IPS DF 6.9 (cell line): ENCODE results near the gene CACNA1I.

Source experiments
- DNase-seq: peaks from one replicate; pipeline ENCODE4 v3.0.0-alpha.2; 2013; ENCODE audit warnings: low read depth, low spot score
- H3K27ac ChIP-seq: one replicate; pipeline ENCODE4 v1.5.1; 2013; ENCODE audit warnings: low read length, control low read depth
- H3K27me3 ChIP-seq: 2 replicates; pipeline ENCODE4 v1.6.1; 2013; ENCODE audit warnings: mild to moderate bottlenecking, low read length; ENCODE audit not compliant: control insufficient read depth, insufficient read depth
- H3K36me3 ChIP-seq: 2 replicates; pipeline ENCODE4 v1.6.1; 2013; ENCODE audit warnings: low read length; ENCODE audit not compliant: control insufficient read depth, insufficient read depth
- H3K4me1 ChIP-seq: 2 replicates; pipeline ENCODE4 v1.6.1; 2013; ENCODE audit warnings: low read length; ENCODE audit not compliant: control insufficient read depth, insufficient read depth
- H3K4me3 ChIP-seq: 2 replicates; pipeline ENCODE4 v1.5.1; 2013; ENCODE audit warnings: mild to moderate bottlenecking, low read length
- H3K9me3 ChIP-seq: 2 replicates; pipeline ENCODE4 v1.6.1; 2013; ENCODE audit warnings: low read length, inconsistent platforms; ENCODE audit not compliant: control insufficient read depth, insufficient read depth
- WGBS: extraction: QIAGEN DNeasy Blood & Tissue Kit; methylation state at CpG from one replicate; pipeline ENCODE4 v1.1.7; 2013; ENCODE audit warnings: mixed read lengths, missing lambda C conversion rate; ENCODE audit not compliant: insufficient read length, insufficient coverage; 5-methylcytosine and 5-hydroxymethylcytosine counted together

CACNA1I gene

GRCh38 chr22:39651053-39651996 is 80.8 kb downstream of the CACNA1I start:
- H3K4me3 ChIP-seq, result no peak overlapping the region
- H3K9me3 ChIP-seq, result no peaks in the 10 kb centered on the region
- no peaks in the 10 kb centered on the region for H3K27me3 ChIP-seq
- no peaks in the 10 kb centered on the region; the same call in 1 of the 2 replicates for H3K36me3 ChIP-seq
- WGBS, result no CpG with 5 or more reads among the region's 24 CpGs
- no peak for DNase-seq
- no peaks in the 10 kb centered on the region for H3K4me1 ChIP-seq
- no peak overlapping the region for H3K27ac ChIP-seq

GRCh38 chr22:39652990-39653786 is 82.6 kb downstream of the CACNA1I start:
- H3K9me3 ChIP-seq, result no peaks in the 10 kb centered on the region
- DNase-seq, result no peak
- H3K27ac ChIP-seq, result no peak overlapping the region
- WGBS, result no CpG with 5 or more reads among the region's 16 CpGs
- no peak overlapping the region for H3K4me3 ChIP-seq
- no peaks in the 10 kb centered on the region for H3K36me3 ChIP-seq
- H3K27me3 ChIP-seq, result no peaks in the 10 kb centered on the region
- no peaks in the 10 kb centered on the region for H3K4me1 ChIP-seq

GRCh38 chr22:39653787-39654077 is 83.2 kb downstream of the CACNA1I start:
- no peak overlapping the region for H3K27ac ChIP-seq
- WGBS, result no CpG with 5 or more reads among the region's 3 CpGs
- H3K9me3 ChIP-seq, result no peaks in the 10 kb centered on the region
- DNase-seq, result no peak
- no peaks in the 10 kb centered on the region for H3K36me3 ChIP-seq
- no peak overlapping the region for H3K4me3 ChIP-seq
- no peaks in the 10 kb centered on the region for H3K27me3 ChIP-seq
- no peaks in the 10 kb centered on the region for H3K4me1 ChIP-seq

GRCh38 chr22:39654131-39654926 is 83.8 kb downstream of the CACNA1I start:
- WGBS, result no CpG with 5 or more reads among the region's 10 CpGs
- Histone ChIP-seq H3K4me3 (no peak overlapping the region), H3K9me3 (no peaks in the 10 kb centered on the region), H3K27ac (no peak overlapping the region), H3K4me1 (no peaks in the 10 kb centered on the region; the same call in 1 of the 2 replicates), H3K36me3 (no peaks in the 10 kb centered on the region), H3K27me3 (no peaks in the 10 kb centered on the region)
- no peak for DNase-seq

GRCh38 chr22:39655004-39655579 is 84.5 kb downstream of the CACNA1I start:
- H3K9me3 ChIP-seq, result no peaks in the 10 kb centered on the region
- no peaks in the 10 kb centered on the region for H3K27me3 ChIP-seq
- no peaks in the 10 kb centered on the region for H3K36me3 ChIP-seq
- H3K27ac ChIP-seq, result no peak overlapping the region
- H3K4me3 ChIP-seq, result no peak overlapping the region
- H3K4me1 ChIP-seq, result no peaks in the 10 kb centered on the region; the same call in 1 of the 2 replicates
- WGBS, result no CpG with 5 or more reads among the region's 8 CpGs
- DNase-seq, result no peak

- WGBS, result no CpG with 5 or more reads among the region's 15 CpGs
- DNase-seq, result no peak
- no peaks in the 10 kb centered on the region; the same call in 1 of the 2 replicates for H3K4me1 ChIP-seq
- no peaks in the 10 kb centered on the region for H3K27me3 ChIP-seq
- H3K9me3 ChIP-seq, result no peaks in the 10 kb centered on the region
- no peak overlapping the region for H3K4me3 ChIP-seq
- H3K36me3 ChIP-seq, result no peaks in the 10 kb centered on the region
- no peak overlapping the region for H3K27ac ChIP-seq
Observed at GRCh38 chr22:39655831-39656230, 85.3 kb downstream of the CACNA1I start.

GRCh38 chr22:39656495-39657490 is 86.2 kb downstream of the CACNA1I start:
- Histone ChIP-seq H3K4me3 (no peak overlapping the region), H3K36me3 (no peaks in the 10 kb centered on the region), H3K27ac (no peak overlapping the region), H3K4me1 (peaks cover 3% of the 10 kb centered on the region), H3K27me3 (peaks cover 5% of the 10 kb centered on the region; the same call in 1 of the 2 replicates), H3K9me3 (no peaks in the 10 kb centered on the region)
- DNase-seq, result no peak
- WGBS, result no CpG with 5 or more reads among the region's 17 CpGs

GRCh38 chr22:39658367-39658766 is 87.8 kb downstream of the CACNA1I start:
- Histone ChIP-seq H3K27ac (no peak overlapping the region), H3K9me3 (no peaks in the 10 kb centered on the region), H3K4me3 (no peak overlapping the region), H3K4me1 (peaks cover 8% of the 10 kb centered on the region), H3K27me3 (peaks cover 7% of the 10 kb centered on the region; the same call in 1 of the 2 replicates), H3K36me3 (no peaks in the 10 kb centered on the region)
- no peak for DNase-seq
- no CpG with 5 or more reads among the region's 10 CpGs for WGBS

GRCh38 chr22:39658806-39659463 is 88.4 kb downstream of the CACNA1I start:
- no CpG with 5 or more reads among the region's 18 CpGs for WGBS
- DNase-seq, result no peak
- H3K4me1 ChIP-seq, result peaks cover 12% of the 10 kb centered on the region
- no peaks in the 10 kb centered on the region for H3K9me3 ChIP-seq
- H3K27me3 ChIP-seq, result peaks cover 7% of the 10 kb centered on the region; the same call in 1 of the 2 replicates
- H3K4me3 ChIP-seq, result no peak overlapping the region
- H3K36me3 ChIP-seq, result no peaks in the 10 kb centered on the region
- no peak overlapping the region for H3K27ac ChIP-seq
